Stromal cell of bone marrow (primary cell): ENCODE data around the gene GAREM1.

Source experiments
- DNase-seq: peaks from one replicate; pipeline ENCODE4 v3.0.0-alpha.2; 2012; ENCODE audit warnings: low read depth

GAREM1 gene

GRCh38 chr18:32289483-32290075, 181.1 kb downstream of the GAREM1 start:
- peak; percentile 53 for DNase-seq

- DNase-seq: no peak
Observed at GRCh38 chr18:32287873-32288272, 182.8 kb downstream of the GAREM1 start.

- no peak for DNase-seq
Observed at GRCh38 chr18:32287249-32287648, 183.4 kb downstream of the GAREM1 start.

- no peak for DNase-seq
Observed at GRCh38 chr18:32286749-32287148, 183.9 kb downstream of the GAREM1 start.

GRCh38 chr18:32284284-32284683, 186.4 kb downstream of the GAREM1 start:
- DNase-seq: peak; percentile 21

GRCh38 chr18:32280911-32281310, 189.8 kb downstream of the GAREM1 start:
- DNase-seq: no peak

GRCh38 chr18:32280188-32280783, 190.4 kb downstream of the GAREM1 start:
- DNase-seq: no peak

- no peak for DNase-seq
Observed at GRCh38 chr18:32278177-32278799, 192.4 kb downstream of the GAREM1 start.

- DNase-seq: peak; percentile 14
Observed at GRCh38 chr18:32277549-32277948, 193.1 kb downstream of the GAREM1 start.

GRCh38 chr18:32276906-32277305, 193.8 kb downstream of the GAREM1 start:
- no peak for DNase-seq

- no peak for DNase-seq
Observed at GRCh38 chr18:32276256-32276655, 194.4 kb downstream of the GAREM1 start.

GRCh38 chr18:32275221-32275620, 195.5 kb downstream of the GAREM1 start:
- DNase-seq: no peak

GRCh38 chr18:32274307-32274706, 196.4 kb downstream of the GAREM1 start:
- no peak for DNase-seq

GRCh38 chr18:32271672-32272208, 198.9 kb downstream of the GAREM1 start:
- peak; percentile 18 for DNase-seq

- no peak for DNase-seq
Observed at GRCh38 chr18:32270341-32270740, 200.3 kb downstream of the GAREM1 start.

- DNase-seq: no peak
Observed at GRCh38 chr18:32267463-32267862, 203.2 kb downstream of the GAREM1 start.

GRCh38 chr18:32264401-32264800, 206.3 kb downstream of the GAREM1 start:
- no peak for DNase-seq

- no peak for DNase-seq
Observed at GRCh38 chr18:32262092-32262491, 208.6 kb downstream of the GAREM1 start.

- no peak for DNase-seq
Observed at GRCh38 chr18:32261003-32261402, 209.7 kb downstream of the GAREM1 start.

- DNase-seq: no peak
Observed at GRCh38 chr18:32259553-32259952, 211.1 kb downstream of the GAREM1 start.

GRCh38 chr18:32258558-32259204, 212.0 kb downstream of the GAREM1 start:
- no peak for DNase-seq

GRCh38 chr18:32258148-32258547, 212.5 kb downstream of the GAREM1 start:
- DNase-seq: no peak
